PC-9 (cell line): ENCODE results near the gene CBX8. TPM values are rescaled to one million over a fixed set of nuclear protein-coding genes. Genes with fewer than 3 reads are reported as not detected.

Source experiments
- BruUV-seq: library from RNA; stranded (reverse); fragments of 400-500 nt; replicated peaks from 2 replicates; lab custom pipeline; 2021; lab: Mats Ljungman, UMichigan
- CTCF ChIA-PET: fragments of 300-600 bp; sonication (Branson Sonifier 250); formaldehyde crosslinking; loops from one replicate; lab custom pipeline; 2022; ENCODE audit warnings: antibody characterized with exemption; lab: Charles Lee
- POLR2A ChIA-PET: fragments of 300-600 bp; sonication (Branson Sonifier 250); formaldehyde crosslinking; loops from one replicate; lab custom pipeline; 2022; ENCODE audit warnings: antibody characterized with exemption; ENCODE audit not compliant: unreplicated experiment; lab: Charles Lee
- DNase-seq, 2 experiments: peaks; one replicate each; pipeline versions ENCODE4 v3.0.0 to v3.0.0-alpha.2; 2015 to 2022; ENCODE audit warnings: mixed read lengths in 1 of 2
- H2AFZ ChIP-seq: fragments of 200-600 bp; sonication (generic); 2 replicates; pipeline ENCODE4 v1.8.1; 2017; ENCODE audit warnings: antibody characterized with exemption
- H3F3A ChIP-seq: fragments of 200-600 bp; sonication (generic); 2 replicates; pipeline ENCODE4 v1.8.1; 2017; ENCODE audit warnings: antibody characterized with exemption, mild to moderate bottlenecking, low read depth; ENCODE audit not compliant: insufficient read depth
- H3K27ac ChIP-seq: fragments of 200-600 bp; sonication (generic); 2 replicates; pipeline ENCODE4 v1.6.1; 2016; ENCODE audit warnings: mixed run types
- H3K27me3 ChIP-seq: fragments of 200-600 bp; sonication (generic); 2 replicates; pipeline ENCODE4 v1.6.1; 2016; ENCODE audit warnings: low read depth, mixed run types; ENCODE audit not compliant: insufficient read depth
- H3K36me3 ChIP-seq: fragments of 200-600 bp; sonication (generic); 2 replicates; pipeline ENCODE4 v1.6.1; 2016; ENCODE audit warnings: low read depth, mixed run types
- H3K4me1 ChIP-seq: fragments of 200-600 bp; sonication (generic); replicated peaks from 2 replicates; pipeline ENCODE4 v1.6.1; 2016; ENCODE audit warnings: mixed run types; ENCODE audit not compliant: insufficient read depth
- H3K4me2 ChIP-seq: fragments of 200-600 bp; sonication (generic); 2 replicates; pipeline ENCODE4 v1.6.1; 2017; ENCODE audit warnings: mixed run types
- H3K4me3 ChIP-seq: fragments of 200-600 bp; sonication (generic); 2 replicates; pipeline ENCODE4 v1.6.1; 2016; ENCODE audit warnings: mixed run types
- H3K79me2 ChIP-seq: fragments of 200-600 bp; sonication (generic); 2 replicates; pipeline ENCODE4 v1.6.1; 2017; ENCODE audit warnings: low read depth, mixed run types
- H3K9me2 ChIP-seq: fragments of 200-600 bp; sonication (generic); 2 replicates; pipeline ENCODE4 v1.8.1; 2017; ENCODE audit warnings: mild to moderate bottlenecking; ENCODE audit not compliant: insufficient read depth
- H3K9me3 ChIP-seq: fragments of 200-600 bp; sonication (generic); 2 replicates; pipeline ENCODE4 v1.8.1; 2016; ENCODE audit warnings: low read depth; ENCODE audit not compliant: insufficient read depth
- H4K20me1 ChIP-seq: fragments of 200-600 bp; sonication (generic); 2 replicates; pipeline ENCODE4 v1.8.1; 2017; ENCODE audit not compliant: insufficient read depth
- CTCF ChIP-seq: fragments of 200-600 bp; sonication (generic); conservative IDR thresholded peaks from 2 replicates; pipeline ENCODE4 v1.6.1; 2017; ENCODE audit warnings: mixed run types, antibody characterized with exemption, mild to moderate bottlenecking, moderate library complexity
- EZH2 ChIP-seq: fragments of 200-600 bp; sonication (generic); IDR thresholded peaks from 2 replicates; pipeline ENCODE4 v1.8.0; 2017; ENCODE audit warnings: antibody characterized with exemption, low read depth
- intact Hi-C: fragments of 100-400 bp; cut with micrococcal nuclease; formaldehyde crosslinking; loops from one replicate; pipeline ENCODE4 v1.10.0; 2022; ENCODE audit not compliant: unreplicated experiment
- total RNA-seq: library from RNA; stranded (reverse); gene quantifications from 2 replicates; pipeline ENCODE4 v1.2.3, GENCODE V29; 2021

Gene CBX8
- total RNA-seq, 1 experiment from 2014 or later = 14.2 TPM

GRCh38 chr17:79820959-79821330, 24.1 kb upstream of the CBX8 start:
- intact Hi-C loops = no loop called here
- no peaks in the 10 kb centered on the region for H3K27me3 ChIP-seq
- H4K20me1 ChIP-seq = no peaks in the 10 kb centered on the region
- no peak overlapping the region for H2AFZ ChIP-seq
- H3K79me2 ChIP-seq = no peaks in the 10 kb centered on the region
- H3K4me3 ChIP-seq = no peak overlapping the region
- H3K9me2 ChIP-seq = no peaks in the 10 kb centered on the region
- BruUV-seq = no TSS peak
- ChIA-PET CTCF (no interaction called here), POLR2A (no interaction called here)
- TF ChIP-seq EZH2 (no peak), CTCF (no peak)
- H3K9me3 ChIP-seq = no peaks in the 10 kb centered on the region
- no peak for DNase-seq
- no peak overlapping the region for H3K4me2 ChIP-seq
- no peak overlapping the region for H3K27ac ChIP-seq
- no peaks in the 10 kb centered on the region for H3K4me1 ChIP-seq
- H3F3A ChIP-seq = no peaks in the 10 kb centered on the region
- H3K36me3 ChIP-seq = no peaks in the 10 kb centered on the region

- TF ChIP-seq CTCF = no peak
- TF ChIP-seq EZH2 = no peak
- Histone ChIP-seq H2AFZ (no peak overlapping the region), H3K9me2 (no peaks in the 10 kb centered on the region), H3K4me1 (0 out of 2 replicates have a peak, but pooled peaks cover 3% of the 10 kb centered on the region), H3K4me2 (no peak overlapping the region), H4K20me1 (no peaks in the 10 kb centered on the region), H3F3A (no peaks in the 10 kb centered on the region), H3K36me3 (no peaks in the 10 kb centered on the region), H3K79me2 (no peaks in the 10 kb centered on the region), H3K4me3 (no peak overlapping the region), H3K27me3 (no peaks in the 10 kb centered on the region), H3K9me3 (no peaks in the 10 kb centered on the region), H3K27ac (no peak overlapping the region)
- no TSS peak for BruUV-seq
- no peak for DNase-seq
- POLR2A ChIA-PET = interaction anchor here (0.6 to 0.7 kb wide), 2 partner anchors 61 to 1590 kb away, joined by 3 read pairs; no protein-coding TSS in a partner anchor
- intact Hi-C loops = no loop called here
- CTCF ChIA-PET = no interaction called here
Measured at GRCh38 chr17:79819534-79820276, 22.8 kb upstream of the CBX8 start.

- no peaks in the 10 kb centered on the region for H3K27me3 ChIP-seq
- H4K20me1 ChIP-seq = no peaks in the 10 kb centered on the region
- no peak overlapping the region for H3K4me2 ChIP-seq
- H3K9me3 ChIP-seq = no peaks in the 10 kb centered on the region
- H3K36me3 ChIP-seq = no peaks in the 10 kb centered on the region
- ChIA-PET CTCF (no interaction called here), POLR2A (interaction anchor here (0.6 kb wide), 2 partner anchors 80 to 1590 kb away, joined by 3 to 8 read pairs; no protein-coding TSS in a partner anchor)
- H3K27ac ChIP-seq = no peak overlapping the region
- no peaks in the 10 kb centered on the region for H3K9me2 ChIP-seq
- TF ChIP-seq CTCF = no peak
- no peak for TF ChIP-seq EZH2
- H3F3A ChIP-seq = 0 out of 2 replicates have a peak, but pooled peaks cover 4% of the 10 kb centered on the region
- no peak for DNase-seq
- intact Hi-C loops = no loop called here
- no peaks in the 10 kb centered on the region for H3K79me2 ChIP-seq
- no TSS peak for BruUV-seq
- H2AFZ ChIP-seq = no peak overlapping the region
- peaks cover 8% of the 10 kb centered on the region; the same call in 1 of the 2 replicates for H3K4me1 ChIP-seq
- no peak overlapping the region for H3K4me3 ChIP-seq
Measured at GRCh38 chr17:79819085-79819484, 22.2 kb upstream of the CBX8 start.
